Stimulated activated CD4-positive, alpha-beta T cell treated with anti-CD3 and anti-CD28 coated beads, TNF-alpha, amount 100 ng/mL, for 48 hours (primary cell): ENCODE data around the gene CWC27.

Experiments used
- DNase-seq, 3 donors: peaks; one replicate each; pipeline ENCODE4 v3.0.0-alpha.2; 2020; ENCODE audit warnings: low read depth in 3 of 3

The CWC27 gene

DNA sequence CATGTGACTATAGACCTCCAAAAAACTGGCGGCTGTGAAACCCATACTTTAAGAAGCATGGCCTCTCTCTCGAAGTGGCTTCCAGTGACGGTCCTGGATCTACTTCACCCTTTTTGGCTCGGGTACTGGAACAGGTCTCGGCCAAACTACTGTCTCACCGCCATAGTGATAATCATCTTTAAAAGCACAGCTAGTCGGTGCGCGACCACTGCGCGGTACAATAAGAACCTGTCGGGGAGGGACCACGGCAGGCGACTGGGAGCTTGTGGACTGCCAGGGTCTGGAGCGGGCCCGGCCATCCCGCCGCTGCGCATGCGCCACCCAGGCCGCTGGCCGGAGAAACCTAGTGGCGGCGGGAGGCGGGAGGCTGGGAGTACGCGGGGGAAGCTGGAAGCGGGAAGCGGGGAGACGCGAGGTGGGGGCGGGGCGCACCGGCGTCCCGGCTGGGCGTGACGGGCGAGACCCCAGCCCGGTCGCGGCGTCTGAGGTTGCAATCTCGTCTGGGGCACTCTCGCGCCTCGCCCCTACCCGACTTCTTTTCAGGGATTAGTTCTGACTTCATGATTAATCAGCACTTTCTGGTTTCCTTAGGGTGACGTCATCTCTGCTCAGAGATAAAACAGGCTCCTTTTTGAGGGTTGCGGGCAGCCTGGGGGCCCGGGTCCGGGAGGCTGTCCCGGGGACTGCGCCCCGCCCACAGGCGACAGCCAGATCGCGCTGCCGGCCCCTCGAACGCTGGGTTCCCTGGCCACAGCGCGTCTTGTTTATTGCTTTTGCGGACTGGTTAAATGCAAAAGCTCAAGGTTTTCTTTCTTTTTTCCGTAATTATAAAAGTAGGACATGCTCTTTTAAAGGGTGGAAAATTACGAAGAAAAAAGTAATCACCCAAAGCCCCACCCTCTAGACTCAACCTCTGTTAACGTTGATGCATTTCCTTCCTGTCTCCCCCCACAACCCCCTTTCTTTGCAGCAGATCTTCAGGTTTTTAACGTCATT lies 266.8 kb downstream of the CWC27 start:
- DNase-seq = peak; percentile 44 to 64 (median 59)

DNA sequence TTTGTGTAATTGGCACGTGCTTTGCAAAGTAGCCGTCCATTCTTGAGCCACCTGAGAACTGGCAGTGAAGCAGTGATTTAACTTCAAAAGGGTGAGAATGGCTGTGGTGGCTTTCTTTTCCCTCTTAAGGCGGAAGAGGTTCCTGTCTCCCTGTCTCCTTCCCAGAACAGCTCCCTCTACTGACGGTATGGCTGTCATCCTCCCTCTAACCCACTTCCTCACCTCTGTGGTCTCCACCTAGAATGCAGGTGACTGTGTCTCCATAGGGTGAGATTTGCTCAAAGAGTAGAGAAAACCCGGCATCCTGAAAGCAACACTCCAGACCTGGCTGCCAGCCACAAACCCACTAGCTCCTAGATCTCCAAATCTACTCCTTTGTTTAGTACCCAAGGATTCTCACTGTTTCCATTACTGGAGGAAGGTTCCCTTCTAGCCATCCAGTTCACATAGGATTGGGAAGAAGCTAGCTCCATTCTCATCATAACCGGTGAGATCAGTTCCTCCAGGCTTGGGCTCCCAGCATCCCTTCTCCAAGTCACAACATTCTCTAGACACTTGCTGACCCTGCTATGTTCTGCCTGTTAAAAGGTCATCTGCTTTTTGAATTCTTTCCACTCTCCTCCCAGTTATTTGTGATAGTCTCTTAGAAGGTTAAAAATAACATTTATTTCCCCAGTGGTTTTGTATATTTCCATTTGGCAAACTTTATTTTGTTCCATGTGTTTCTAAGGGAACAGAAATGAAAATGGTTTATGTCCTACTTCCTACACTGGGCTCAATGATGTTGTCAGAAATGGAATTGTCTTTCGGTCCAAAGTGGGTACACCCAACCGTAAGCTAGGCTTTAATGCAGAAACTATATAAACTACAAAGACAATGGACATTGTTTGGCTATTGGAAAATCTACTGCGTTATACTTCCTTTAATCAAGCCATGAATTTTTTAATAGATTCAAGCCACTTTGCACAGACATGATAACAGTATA lies 269.4 kb downstream of the CWC27 start:
- no peak for DNase-seq

DNA sequence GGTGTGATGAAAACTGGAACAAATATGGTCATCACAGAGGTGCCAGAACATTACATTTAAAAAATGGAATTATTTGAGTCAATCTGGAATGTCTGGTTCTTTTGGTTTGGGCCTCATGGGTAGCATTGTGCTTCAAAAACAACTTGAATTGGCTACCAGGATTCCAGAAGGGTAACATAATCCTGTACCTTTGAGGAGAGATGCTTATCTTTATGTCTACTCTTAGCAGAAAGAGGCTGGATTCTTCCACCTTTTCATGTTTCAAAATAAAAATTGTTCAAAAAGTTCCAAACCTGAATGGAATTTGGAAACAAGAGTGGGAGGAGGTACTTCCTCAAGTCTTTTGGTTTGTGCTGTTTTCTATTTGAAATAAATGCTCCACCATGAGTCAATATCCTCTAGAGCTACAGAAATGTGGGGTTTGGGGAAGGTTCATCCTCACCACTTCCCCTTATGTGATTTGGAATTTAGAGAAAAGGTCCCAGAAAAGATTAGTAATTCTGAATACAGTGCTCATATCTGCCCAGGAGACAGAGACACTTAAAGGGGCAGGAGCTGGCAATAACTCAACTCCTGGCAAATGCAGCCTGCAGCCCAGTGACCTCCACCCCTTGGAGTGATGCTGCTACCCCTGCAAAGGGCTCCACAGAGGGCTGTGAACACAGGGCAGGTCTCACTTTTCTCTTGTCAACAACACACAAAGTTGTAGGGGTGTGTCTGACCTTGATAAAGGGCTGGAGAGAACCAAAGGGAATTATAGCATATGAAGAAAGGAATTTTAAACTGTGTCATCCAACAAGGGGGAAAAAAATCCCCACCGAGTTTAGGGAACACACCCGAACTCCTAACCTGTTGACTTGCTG lies 272.8 kb downstream of the CWC27 start:
- DNase-seq = no peak

DNA sequence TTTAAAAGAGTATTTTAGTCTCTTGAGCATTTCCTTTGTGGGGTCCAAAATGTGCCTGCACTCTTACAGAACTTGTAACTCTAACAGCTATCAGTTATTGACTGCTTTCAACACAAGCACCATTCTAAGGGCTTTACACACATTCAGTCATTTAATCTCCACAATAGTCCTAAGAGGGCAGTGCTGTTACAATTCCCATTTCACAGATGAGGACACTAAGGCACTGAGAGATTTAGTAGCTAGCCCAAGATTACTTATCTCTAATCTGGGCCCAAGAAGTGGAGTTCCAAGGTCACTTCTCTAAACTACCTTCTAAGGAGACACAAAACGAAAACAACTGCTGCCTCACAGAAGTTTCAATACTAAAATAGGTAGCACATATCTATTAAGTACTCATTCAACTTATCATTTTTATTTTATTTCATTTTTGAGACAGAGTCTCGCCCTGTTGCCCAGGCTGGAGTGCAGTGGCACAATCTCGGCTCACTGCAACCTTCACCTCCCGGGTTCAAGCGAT lies 275.2 kb downstream of the CWC27 start:
- DNase-seq = no peak

DNA sequence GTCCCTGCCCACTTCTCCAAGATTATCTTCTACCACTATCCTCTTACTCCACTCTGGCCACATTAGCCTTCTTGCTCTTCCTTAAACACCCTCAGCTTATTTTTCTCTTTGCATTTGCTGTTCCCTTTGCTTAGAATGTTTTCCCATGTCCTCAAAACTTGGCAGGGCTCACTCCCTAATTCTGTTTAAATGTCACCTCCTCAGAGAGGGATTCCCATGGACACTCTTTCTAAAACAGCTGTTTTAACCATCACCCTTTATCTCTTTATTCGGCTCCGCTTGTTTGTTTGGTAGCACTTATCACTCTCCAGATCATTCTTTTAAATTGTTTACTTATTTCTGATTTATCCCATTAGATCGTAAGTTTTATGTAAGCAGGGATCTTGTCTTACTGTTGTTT lies 278.5 kb downstream of the CWC27 start:
- no peak for DNase-seq

DNA sequence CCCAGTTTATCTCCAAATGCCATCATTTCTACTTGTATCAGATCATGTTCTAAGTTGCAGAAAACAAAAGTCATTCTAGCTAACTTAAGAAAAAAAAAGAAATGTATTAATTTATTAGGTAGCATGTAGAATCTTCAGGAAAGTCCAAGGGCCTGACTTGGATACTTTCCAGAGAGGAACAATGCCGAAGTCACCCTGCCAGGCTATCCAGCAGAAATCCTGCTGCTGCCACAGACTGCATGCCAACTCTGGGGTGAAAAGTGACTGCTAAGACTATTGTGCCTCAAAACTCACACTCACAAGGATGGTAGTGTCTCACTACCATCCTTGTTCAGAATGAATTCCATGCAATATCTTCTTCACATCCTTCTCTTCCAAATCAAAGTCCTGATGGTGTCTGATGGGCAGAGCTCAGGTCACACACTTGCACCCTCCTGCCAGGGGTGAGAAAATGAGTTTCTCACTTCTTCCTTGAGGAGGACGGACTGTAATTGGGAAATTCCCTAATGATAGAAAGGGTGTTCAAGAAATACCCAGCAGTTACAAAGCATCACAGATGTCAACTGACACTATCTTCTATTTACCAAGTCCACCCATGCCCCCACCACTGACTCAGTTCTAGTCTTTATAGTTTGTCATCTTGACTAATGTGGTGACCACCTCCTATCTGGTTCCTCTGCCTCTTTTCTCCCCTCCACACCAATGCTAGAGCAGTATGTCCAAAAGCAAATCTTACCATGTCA lies 279.4 kb downstream of the CWC27 start:
- no peak for DNase-seq

DNA sequence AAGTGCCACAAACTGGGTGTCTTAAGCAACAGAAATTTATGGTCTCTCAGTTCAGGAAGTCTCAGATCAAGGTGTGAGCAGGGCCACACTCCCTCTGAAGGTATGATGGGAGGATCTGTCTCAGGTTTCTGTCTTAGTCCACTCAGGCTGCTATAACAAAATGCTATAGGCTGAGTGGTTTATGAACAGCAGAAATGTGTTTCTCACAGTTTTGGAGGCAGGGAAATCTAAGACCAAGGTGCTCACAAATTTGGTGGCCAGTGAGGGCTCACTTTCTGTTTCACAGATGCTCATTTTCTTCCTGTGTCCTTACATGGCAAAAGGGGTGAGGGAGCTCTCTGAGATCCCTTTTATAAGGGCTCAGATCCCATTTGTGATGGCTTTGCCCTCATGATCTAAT lies 281.4 kb downstream of the CWC27 start:
- no peak for DNase-seq

DNA sequence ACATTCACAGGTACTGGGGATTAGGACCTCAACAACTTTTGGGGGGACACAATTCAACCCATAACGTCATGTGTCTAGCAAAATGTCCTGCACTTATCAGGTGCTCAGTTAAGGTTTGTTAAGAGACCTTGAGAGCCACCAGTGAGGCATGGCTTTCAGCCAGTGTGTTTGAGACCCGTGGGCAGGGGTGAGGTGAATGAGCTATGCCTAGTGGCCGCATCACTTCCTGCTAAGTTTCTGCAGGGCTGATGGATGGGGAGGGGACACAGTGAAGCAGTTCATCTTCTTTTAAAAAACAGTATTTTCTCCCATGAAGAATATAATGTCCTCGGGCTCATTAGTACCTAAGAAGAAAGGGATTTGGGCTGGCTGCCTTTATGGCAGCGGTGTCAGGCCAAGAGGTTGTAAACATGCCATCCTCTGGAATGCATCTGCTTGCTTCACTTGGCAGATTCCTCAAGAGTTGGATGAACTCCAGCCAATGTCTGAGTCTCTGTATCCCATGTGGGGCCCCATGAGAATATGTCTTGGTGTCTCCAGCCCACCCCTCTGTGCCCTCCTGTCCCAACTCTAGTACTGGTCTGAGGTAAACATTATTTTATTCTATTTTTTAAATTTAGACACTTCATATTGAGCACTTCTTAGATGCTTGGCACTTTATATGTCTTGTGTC lies 282.2 kb downstream of the CWC27 start:
- DNase-seq = no peak

DNA sequence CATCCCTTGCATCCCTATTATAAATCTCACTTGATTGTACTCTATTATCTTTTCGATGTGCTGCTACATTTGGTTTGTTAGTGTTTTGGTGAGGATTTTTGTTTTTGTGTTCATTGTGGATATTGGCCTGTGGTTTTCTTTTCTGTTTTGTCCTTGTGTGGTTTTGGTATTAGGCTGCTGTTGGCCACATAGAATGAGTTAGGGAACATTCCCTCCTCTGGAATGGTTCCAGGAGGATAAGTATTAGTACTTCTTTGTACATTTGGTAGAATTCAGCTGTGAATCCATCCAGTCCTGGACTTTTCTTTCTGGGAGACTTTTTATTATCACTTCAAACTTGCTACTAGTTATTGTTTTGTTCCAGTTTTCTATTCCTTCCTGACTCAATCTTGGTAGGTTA lies 287.2 kb downstream of the CWC27 start:
- no peak for DNase-seq

DNA sequence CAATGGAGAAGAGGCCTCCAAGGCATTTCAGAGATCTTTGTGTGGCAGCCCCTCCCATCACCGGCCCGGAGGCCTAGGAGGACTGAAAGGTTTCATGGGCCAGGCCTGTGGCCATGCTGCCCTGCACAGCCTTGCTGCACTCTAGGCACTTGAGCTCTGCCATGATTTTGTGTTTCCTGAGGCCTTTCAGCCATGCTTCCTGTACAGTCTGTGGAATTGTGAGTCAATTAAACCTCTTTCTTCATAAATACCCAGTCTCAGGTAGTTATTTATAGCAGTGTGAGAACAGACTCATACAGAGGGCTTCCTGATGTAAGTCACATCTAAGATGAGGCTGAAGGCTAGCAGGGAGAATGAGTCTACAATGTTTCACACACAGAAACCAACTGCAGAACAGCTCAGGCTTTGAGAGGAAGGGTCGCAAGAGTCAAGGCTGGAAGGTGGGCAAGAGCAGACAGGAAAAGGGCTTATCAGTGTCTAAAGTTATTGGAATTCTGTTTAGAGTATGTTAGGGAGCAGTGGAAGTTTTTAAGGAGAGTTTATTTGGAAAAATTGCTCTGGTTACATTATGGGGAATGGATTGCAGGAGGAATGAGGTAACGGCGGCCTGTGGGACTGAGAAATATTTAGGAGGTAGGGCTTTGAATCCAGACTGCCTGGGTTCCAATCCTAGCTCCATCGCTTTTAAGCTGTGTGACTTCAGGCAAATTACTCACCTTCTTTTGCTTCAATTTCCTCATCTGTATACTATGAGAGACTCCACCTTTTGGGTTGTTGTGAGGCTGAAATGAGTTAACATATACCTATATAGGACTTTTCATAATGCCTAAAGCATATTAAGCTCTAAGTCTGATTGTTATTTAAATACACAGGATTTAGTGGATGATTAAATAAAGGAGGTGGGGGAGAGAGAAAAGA lies 291.2 kb downstream of the CWC27 start:
- DNase-seq = no peak

DNA sequence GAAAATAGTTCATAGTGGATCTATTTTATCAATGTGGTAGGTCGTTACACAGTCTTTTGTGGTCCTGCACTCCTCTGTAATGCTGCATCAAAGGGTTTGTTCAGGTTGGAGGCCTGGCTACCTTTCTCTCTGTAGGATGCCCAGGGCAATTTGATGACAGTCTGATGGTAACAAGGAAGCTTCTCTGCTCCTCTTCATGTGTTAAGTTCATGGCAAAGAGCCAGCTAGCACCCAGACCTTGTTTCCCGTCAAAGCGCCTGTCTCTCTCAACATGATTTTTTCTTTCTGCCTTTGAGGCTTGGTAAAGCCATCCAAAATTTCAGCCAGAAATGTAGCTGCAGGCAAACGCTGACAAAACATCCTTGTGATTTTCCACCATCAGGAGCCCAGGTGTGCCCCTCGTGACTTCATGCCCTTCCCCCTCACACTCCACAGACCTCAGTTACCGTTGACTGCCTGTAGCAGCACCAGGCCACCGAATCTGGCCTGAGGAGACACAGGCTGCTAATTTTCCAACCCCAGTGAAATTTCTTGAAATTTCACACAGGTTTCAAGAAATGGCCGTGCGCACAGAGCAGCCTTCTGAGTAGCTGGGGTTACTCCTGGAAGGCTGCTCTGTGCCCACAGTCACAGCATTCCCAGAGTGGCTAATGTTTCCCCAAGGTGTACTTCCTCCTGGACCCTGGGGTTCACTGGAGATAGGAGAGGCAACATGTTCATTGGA lies 292.7 kb downstream of the CWC27 start:
- DNase-seq = no peak

DNA sequence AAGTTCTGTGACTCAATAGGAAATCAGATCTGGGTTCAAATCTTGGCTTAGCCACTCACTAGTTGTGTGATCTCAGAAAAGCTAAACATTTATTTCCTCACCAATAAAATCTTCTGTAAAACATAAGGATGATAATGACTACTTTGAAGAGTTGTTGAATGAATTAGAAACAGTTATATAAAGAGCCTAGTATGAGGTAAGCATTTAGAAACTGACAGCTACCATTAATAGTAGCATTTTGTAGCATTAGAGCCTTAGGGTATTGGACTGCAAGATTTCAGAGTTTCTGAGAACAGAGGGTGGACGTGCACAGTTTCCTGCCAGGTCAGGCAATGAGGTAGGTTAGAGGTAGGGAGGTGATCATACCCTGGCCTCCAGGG lies 293.2 kb downstream of the CWC27 start:
- DNase-seq = no peak

DNA sequence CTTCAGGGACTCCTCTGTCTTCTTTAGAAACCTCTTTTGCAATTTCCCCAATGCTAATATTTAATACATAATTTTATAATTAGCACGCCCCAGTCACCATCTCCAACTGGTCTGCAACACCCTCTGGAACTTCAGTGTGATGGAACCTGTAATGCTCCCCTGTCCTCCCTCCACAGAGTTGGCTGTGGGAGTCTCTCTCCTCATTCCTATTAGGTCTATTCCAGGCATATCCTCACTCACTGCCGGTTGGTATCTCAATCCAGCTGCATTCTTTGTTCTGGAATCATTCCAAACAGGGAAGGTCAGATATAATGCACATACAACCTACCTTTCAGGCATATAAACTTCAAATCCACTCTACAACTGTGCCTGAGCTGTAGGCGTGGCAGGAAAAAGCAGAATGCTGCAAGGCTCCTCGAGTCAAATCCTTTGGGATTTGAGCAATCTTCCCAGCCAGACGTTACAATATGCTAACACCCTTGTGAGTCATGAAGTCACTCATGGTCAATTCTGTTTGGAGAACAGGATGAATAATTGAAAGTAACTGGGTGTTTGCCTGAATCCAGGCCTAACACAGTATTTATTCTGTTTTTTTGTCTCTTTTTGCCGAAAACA lies 293.8 kb downstream of the CWC27 start:
- DNase-seq = no peak

DNA sequence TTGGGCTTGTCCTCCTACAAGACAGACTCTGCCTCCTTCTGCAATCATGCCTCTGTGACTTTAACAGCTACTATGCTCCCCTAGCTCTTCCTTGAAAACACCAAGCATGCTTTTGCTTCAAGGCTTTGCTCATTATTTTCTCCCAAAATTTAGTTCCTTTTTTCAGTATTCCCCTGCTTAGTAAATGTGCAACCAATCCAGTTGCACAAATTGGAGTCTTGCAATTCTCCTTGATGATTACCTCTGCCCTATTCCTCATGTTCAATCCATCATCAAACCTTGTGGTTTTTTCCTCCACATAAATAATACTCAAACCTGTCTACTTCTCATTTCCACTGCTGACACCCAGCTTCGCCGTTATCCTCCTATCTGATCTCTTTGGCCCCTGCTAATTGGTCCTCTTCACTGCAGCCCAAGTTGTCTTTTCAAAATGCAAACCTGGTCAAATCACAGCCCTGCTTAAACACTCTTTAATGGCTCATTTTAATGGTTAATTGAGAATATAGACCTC lies 296.3 kb downstream of the CWC27 start:
- DNase-seq = no peak

DNA sequence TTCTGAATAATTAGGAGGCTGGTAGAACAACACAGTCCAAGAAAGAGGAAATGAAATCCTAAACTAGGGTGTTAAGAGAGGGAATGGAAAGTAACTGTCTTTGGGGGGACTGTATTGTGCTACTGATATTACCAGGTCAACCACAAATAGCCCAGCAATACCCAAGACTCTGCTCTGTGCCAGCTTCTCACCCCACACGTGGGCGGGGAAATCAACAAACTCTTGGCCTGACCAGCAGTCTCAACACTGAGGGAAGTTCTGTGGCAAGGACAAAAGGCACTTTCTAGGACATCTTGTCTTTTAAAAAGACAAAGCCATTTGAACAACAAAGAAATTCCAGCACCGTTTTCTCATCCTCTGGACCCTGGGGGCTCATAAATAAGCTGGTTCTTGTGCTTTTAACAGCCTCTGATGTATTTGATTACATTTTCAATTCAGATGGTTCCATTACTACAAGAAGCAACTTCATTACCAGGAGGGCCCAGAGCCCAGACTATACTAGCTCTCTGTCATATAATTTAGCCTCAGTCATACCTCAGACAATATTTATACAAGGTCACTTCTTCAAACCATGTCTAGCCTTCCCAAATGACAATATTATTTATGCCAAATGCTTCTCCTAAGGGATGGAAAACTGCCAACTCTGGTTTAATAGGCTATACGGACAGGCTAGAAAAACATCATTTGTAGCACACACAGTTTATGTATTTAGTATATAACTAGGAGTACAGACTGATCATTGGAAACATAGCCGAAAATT lies 297.8 kb downstream of the CWC27 start:
- no peak for DNase-seq

DNA sequence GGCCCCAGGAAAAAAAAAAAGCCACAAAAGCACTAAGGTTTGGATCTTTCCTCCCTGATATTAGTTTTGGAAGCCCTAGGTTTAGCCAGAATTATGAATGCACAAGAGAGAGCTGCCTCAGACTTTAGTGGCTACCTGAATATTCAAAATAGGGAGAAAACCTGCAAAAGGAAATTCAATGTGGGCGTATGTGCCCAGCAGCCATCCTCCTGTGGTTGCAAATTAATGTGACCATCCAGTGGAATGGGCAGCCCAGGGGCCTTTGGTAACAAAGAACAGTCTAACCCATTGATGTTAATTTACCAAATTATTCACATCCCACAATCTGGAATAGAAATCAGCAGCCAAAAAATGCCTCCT lies 298.4 kb downstream of the CWC27 start:
- DNase-seq = no peak
